Kidney epithelial cell (primary cell): Measurements from ENCODE around the gene C19orf12. TPM values are rescaled to one million over a fixed set of nuclear protein-coding genes. Genes with fewer than 3 reads are reported as not detected.

Experiments used
- DNase-seq: peaks from one replicate; pipeline ENCODE4 v3.0.0-alpha.2; 2010; ENCODE audit warnings: low read depth
- H3K27me3 ChIP-seq: 2 replicates; pipeline ENCODE4 v1.6.0; 2011; ENCODE audit warnings: low read length; ENCODE audit not compliant: control insufficient read depth, insufficient read depth
- H3K36me3 ChIP-seq: 2 replicates; pipeline ENCODE4 v1.5.1; 2011; ENCODE audit warnings: low read length; ENCODE audit not compliant: control insufficient read depth, insufficient read depth
- H3K4me3 ChIP-seq: 2 replicates; pipeline ENCODE4 v1.5.1; 2011; ENCODE audit warnings: low read depth, mild to moderate bottlenecking, control low read depth, low read length
- CTCF ChIP-seq: IDR thresholded peaks from 2 replicates; pipeline ENCODE4 v1.5.1; 2011; ENCODE audit warnings: mild to moderate bottlenecking, moderate library complexity, low read length, control low read depth, inconsistent platforms; ENCODE audit not compliant: insufficient read depth, poor library complexity, severe bottlenecking
- total RNA-seq: library from RNA; depleted of rRNA; stranded (reverse); fragments of >200 nt; gene quantifications from 2 replicates; pipeline ENCODE4 v1.2.3, GENCODE V29; 2015

The C19orf12 gene
- total RNA-seq, 1 donor from 2014 or later: 39.9 TPM

DNA sequence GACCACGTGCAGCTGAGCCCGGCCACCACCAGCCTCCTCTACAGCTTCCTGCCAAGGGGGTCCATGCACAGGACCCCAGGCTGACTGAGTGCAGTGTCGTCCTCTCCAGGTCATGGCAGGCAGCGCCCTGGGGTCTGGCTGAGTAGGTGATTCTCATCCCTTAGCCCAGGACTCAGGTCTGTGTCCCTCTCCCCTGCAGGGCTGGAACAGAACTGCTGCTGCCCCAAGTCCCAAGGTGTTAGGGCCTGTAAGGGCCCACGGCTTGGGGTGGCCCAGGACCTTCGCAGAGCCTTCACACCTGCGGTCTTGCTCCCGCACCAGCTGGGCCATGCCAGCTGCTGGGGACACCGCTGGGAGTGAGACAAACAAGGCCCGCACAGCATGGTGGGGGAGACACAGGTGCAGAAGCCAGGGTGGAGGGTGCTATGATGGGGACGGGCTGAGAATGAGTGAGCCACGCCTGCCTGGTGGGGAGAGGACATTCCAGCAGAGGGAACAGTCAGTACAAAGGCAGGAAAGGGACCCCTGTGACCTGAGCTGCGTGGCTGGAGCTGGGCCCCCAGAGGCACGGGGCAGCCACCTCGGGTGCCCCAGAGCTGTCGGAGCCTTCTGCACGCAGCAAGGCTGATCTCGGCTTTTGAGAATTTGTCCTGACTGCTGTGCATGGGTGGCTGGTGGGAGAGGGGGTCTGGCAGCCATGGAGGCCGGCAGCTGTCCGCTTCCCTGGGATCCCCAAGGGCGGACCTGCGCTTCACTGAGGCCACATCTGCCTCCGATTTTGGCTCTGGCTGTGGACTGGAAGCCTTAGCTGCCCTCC, 37.9 kb downstream of the C19orf12 start:
- no peak for DNase-seq

GRCh38 chr19:29676586-29676985, 38.5 kb downstream of the C19orf12 start:
- Histone ChIP-seq H3K27me3 (no peaks in the 10 kb centered on the region), H3K4me3 (no peak overlapping the region), H3K36me3 (peaks cover 1% of the 10 kb centered on the region)
- no peak for DNase-seq
- TF ChIP-seq CTCF: no peak

More for the DNA sequence above, 37.9 kb downstream of the C19orf12 start:
- Histone ChIP-seq H3K27me3 (no peaks in the 10 kb centered on the region), H3K36me3 (peaks cover 1% of the 10 kb centered on the region), H3K4me3 (no peak overlapping the region)
- TF ChIP-seq CTCF: no peak

DNA sequence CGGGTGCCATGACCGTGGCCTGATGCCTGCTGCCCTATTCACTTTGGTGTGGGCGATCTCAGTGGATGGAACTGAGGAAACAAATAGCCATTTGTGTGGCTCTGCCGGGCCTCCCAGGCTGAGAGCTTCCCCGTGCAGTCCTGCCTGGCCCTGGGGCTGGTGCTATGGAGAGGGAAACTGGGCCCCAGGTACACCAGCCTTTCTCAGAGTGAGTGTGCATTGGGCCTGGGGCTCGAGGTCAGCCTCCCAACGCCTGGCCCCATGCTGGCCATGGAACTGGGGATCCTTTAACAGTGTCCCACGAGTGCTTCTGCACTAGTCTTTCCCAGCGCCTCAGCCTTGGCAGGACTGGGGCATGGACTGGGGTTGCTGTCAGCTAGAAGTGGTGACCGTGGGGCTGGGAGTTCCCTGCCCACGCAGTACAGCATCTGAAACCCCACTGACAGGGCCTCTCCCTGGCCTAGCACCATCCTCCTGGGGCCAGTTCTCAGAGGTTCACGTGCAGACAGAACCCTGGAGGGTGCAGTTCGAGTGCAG, 39.3 kb downstream of the C19orf12 start:
- DNase-seq: no peak
- Histone ChIP-seq H3K27me3 (no peaks in the 10 kb centered on the region), H3K36me3 (peaks cover 1% of the 10 kb centered on the region), H3K4me3 (no peak overlapping the region)
- no peak for TF ChIP-seq CTCF

GRCh38 chr19:29675120-29675649, 39.9 kb downstream of the C19orf12 start:
- peaks cover 1% of the 10 kb centered on the region for H3K36me3 ChIP-seq
- TF ChIP-seq CTCF: no peak
- H3K4me3 ChIP-seq: no peak overlapping the region
- H3K27me3 ChIP-seq: no peaks in the 10 kb centered on the region
- no peak for DNase-seq

GRCh38 chr19:29674374-29675119, 40.5 kb downstream of the C19orf12 start:
- no peak for DNase-seq
- H3K36me3 ChIP-seq: peaks cover 1% of the 10 kb centered on the region
- H3K4me3 ChIP-seq: no peak overlapping the region
- no peak for TF ChIP-seq CTCF
- no peaks in the 10 kb centered on the region for H3K27me3 ChIP-seq
